ENCODE data around the gene THRA.

The THRA gene

GRCh38 chr17:40062329-40063186 lies at the start of gene THRA:
Gene THRA, plus strand, starts transcription at chr17:40062965. Its CDS starts 11,524 bp downstream, at chr17:40074489.
- DNase-seq = peak; percentile 66

- DNase-seq = peak; percentile 34
Measured at GRCh38 chr17:40014375-40014980, 48.3 kb upstream of the THRA start.

GRCh38 chr17:40015005-40015997 lies 47.5 kb upstream of the THRA start, which contains the start of gene CSF3:
Gene CSF3, plus strand, starts transcription at chr17:40015440. Its CDS starts 35 bp downstream, at chr17:40015475.
- DNase-seq = no peak

- DNase-seq = no peak
Measured at GRCh38 chr17:40015998-40016985, 46.5 kb upstream of the THRA start.

GRCh38 chr17:40017422-40018080 lies 45.2 kb upstream of the THRA start:
- DNase-seq = no peak

- peak; percentile 44 for DNase-seq
Measured at GRCh38 chr17:40018211-40019121, 44.3 kb upstream of the THRA start.

GRCh38 chr17:40019140-40019991 lies 43.4 kb upstream of the THRA start:
- DNase-seq = peak; percentile 75

- DNase-seq = no peak
Measured at GRCh38 chr17:40020146-40020545, 42.6 kb upstream of the THRA start.

GRCh38 chr17:40021451-40021971 lies 41.3 kb upstream of the THRA start:
- peak; percentile 69 for DNase-seq

GRCh38 chr17:40022497-40022896 lies 40.3 kb upstream of the THRA start:
- no peak for DNase-seq

- no peak for DNase-seq
Measured at GRCh38 chr17:40022961-40023541, 39.7 kb upstream of the THRA start.

- no peak for DNase-seq
Measured at GRCh38 chr17:40023590-40024292, 39.0 kb upstream of the THRA start.

- DNase-seq = peak; percentile 23
Measured at GRCh38 chr17:40024901-40025300, 37.9 kb upstream of the THRA start.

GRCh38 chr17:40025559-40025958 lies 37.2 kb upstream of the THRA start:
- no peak for DNase-seq

- no peak for DNase-seq
Measured at GRCh38 chr17:40025991-40026815, 36.6 kb upstream of the THRA start.

GRCh38 chr17:40026816-40027613 lies 35.8 kb upstream of the THRA start:
- peak; percentile 72 for DNase-seq
